ENCODE measurements around the gene UGT1A4. TPM values are rescaled to one million over a fixed set of nuclear protein-coding genes. Genes with fewer than 3 reads are reported as not detected.

Gene UGT1A4
- total and polyA plus RNA-seq, 9 donors, result not detected

DNA sequence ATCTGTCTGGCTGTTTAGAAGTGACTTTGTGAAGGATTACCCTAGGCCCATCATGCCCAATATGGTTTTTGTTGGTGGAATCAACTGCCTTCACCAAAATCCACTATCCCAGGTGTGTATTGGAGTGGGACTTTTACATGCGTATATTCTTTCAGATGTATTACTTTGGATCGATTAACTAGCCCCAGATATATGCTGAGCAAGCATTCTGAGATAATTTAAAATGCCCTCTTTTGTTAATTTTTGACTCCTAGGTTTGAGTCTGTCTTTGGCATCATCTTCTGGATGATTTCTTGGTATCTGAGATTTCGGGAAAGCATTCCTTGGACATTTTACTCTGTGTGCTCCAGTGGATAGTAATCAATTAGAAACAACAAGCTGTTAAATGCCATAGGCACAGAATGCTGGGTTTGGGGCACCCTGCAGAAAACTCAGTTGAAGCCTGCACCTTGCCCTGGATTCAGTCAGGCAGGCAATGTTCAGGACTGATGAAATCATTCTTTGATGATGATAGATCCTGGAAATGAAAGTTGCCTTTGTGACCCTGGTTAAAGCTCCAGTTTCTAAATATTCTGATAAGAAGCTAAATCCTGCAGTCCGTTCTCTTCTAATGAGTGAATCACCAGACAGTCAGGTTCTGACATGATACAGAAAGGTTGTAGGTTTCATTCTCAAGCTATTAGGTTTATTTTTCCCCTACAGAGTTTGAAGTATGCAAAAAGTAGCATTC is 42.7 kb downstream of the UGT1A4 start:
- H3K27ac ChIP-seq (ENCODE audit: low read length), result no peak overlapping the region
- no peaks in the 10 kb centered on the region for H3K36me3 ChIP-seq (ENCODE audit: control insufficient read depth, insufficient read depth, low read length)
- H3K27me3 ChIP-seq (ENCODE audit: control insufficient read depth, insufficient read depth, low read length), result peaks cover 8% of the 10 kb centered on the region
- no peaks in the 10 kb centered on the region for H3K9me3 ChIP-seq (replicated peaks; ENCODE audit: control insufficient read depth, low read depth, low read length)
- no peak overlapping the region for H3K4me3 ChIP-seq (ENCODE audit: low read length)
- no peaks in the 10 kb centered on the region for H3K4me1 ChIP-seq (ENCODE audit: control insufficient read depth, insufficient read depth, low read length)
- WGBS (ENCODE audit: insufficient coverage), result 82% methylated on average over 2 of the region's 4 CpGs
- no peak for DNase-seq

DNA sequence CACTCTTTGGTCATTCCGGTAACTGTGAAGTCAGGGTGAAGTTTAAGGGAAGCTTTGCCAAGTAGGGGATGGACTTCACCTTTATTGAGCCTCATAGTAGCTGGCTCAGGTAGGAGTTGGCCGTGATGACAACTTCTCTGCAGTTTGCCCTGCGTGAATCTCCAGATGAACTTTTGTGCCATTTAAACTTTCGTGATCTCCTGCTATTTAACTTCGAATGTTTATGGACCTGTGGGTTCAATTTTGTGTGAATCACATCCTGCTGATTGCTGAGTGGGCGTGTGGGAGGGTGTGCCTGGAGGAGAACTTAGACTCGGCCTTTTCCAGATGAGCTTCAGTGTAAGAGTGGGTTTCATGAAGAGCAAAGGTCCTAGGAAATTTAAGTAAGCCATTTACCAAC is 45.7 kb downstream of the UGT1A4 start:
- H3K27ac ChIP-seq (ENCODE audit: low read length), result no peak overlapping the region
- no peaks in the 10 kb centered on the region for H3K36me3 ChIP-seq (ENCODE audit: control insufficient read depth, insufficient read depth, low read length)
- peaks cover 8% of the 10 kb centered on the region for H3K27me3 ChIP-seq (ENCODE audit: control insufficient read depth, insufficient read depth, low read length)
- DNase-seq, result no peak
- H3K9me3 ChIP-seq (replicated peaks; ENCODE audit: control insufficient read depth, low read depth, low read length), result no peaks in the 10 kb centered on the region
- no peaks in the 10 kb centered on the region for H3K4me1 ChIP-seq (ENCODE audit: control insufficient read depth, insufficient read depth, low read length)
- WGBS (ENCODE audit: insufficient coverage), result 63% methylated on average over 7 of the region's 7 CpGs
- no peak overlapping the region for H3K4me3 ChIP-seq (ENCODE audit: low read length)

- no peaks in the 10 kb centered on the region for H3K9me3 ChIP-seq (replicated peaks; ENCODE audit: control insufficient read depth, low read depth, low read length)
- H3K36me3 ChIP-seq (ENCODE audit: control insufficient read depth, insufficient read depth, low read length), result no peaks in the 10 kb centered on the region
- H3K4me1 ChIP-seq (ENCODE audit: control insufficient read depth, insufficient read depth, low read length), result no peaks in the 10 kb centered on the region
- H3K4me3 ChIP-seq (ENCODE audit: low read length), result no peak overlapping the region
- 48% methylated on average over 3 of the region's 3 CpGs for WGBS (ENCODE audit: insufficient coverage)
- peaks cover 8% of the 10 kb centered on the region for H3K27me3 ChIP-seq (ENCODE audit: control insufficient read depth, insufficient read depth, low read length)
- H3K27ac ChIP-seq (ENCODE audit: low read length), result no peak overlapping the region
- DNase-seq, result no peak
Measured at GRCh38 chr2:233764761-233765160, 46.2 kb downstream of the UGT1A4 start.

GRCh38 chr2:233766416-233766815 is 47.9 kb downstream of the UGT1A4 start:
- 88% methylated on average over 1 of the region's 4 CpGs for WGBS (ENCODE audit: insufficient coverage)
- Histone ChIP-seq H3K36me3 (ENCODE audit: control insufficient read depth, insufficient read depth, low read length) (no peaks in the 10 kb centered on the region), H3K27me3 (ENCODE audit: control insufficient read depth, insufficient read depth, low read length) (peaks cover 8% of the 10 kb centered on the region), H3K4me1 (ENCODE audit: control insufficient read depth, insufficient read depth, low read length) (no peaks in the 10 kb centered on the region), H3K4me3 (ENCODE audit: low read length) (no peak overlapping the region), H3K9me3 (replicated peaks; ENCODE audit: control insufficient read depth, low read depth, low read length) (no peaks in the 10 kb centered on the region), H3K27ac (ENCODE audit: low read length) (no peak overlapping the region)
- no peak for DNase-seq

GRCh38 chr2:233768076-233768475 is 49.5 kb downstream of the UGT1A4 start:
- no peak overlapping the region for H3K27ac ChIP-seq (ENCODE audit: low read length)
- H3K9me3 ChIP-seq (replicated peaks; ENCODE audit: control insufficient read depth, low read depth, low read length), result no peaks in the 10 kb centered on the region
- H3K27me3 ChIP-seq (ENCODE audit: control insufficient read depth, insufficient read depth, low read length), result peaks cover 8% of the 10 kb centered on the region
- H3K36me3 ChIP-seq (ENCODE audit: control insufficient read depth, insufficient read depth, low read length), result no peaks in the 10 kb centered on the region
- H3K4me3 ChIP-seq (ENCODE audit: low read length), result no peak overlapping the region
- DNase-seq, result no peak
- 66% methylated on average over 4 of the region's 4 CpGs for WGBS (ENCODE audit: insufficient coverage)
- H3K4me1 ChIP-seq (ENCODE audit: control insufficient read depth, insufficient read depth, low read length), result no peaks in the 10 kb centered on the region

DNA sequence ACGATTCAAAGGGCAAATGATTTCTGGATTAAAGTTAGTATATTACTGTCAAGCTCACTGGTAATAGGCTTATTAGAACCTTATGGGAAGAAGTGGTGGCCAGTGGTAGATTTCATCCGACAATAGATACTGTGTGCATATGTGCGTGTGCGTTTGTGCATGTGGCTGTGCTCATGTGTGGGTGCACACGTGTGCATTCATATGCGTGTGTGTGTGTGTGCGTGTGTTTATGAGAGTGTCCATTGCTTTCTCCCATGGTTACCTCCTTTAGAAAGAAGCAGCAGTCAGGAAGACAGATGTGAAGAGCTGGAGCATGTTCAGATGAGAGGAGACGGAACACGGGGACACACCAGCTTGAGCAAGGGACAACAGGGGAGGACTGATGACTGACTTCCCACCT is 50.7 kb downstream of the UGT1A4 start:
- Histone ChIP-seq H3K36me3 (ENCODE audit: control insufficient read depth, insufficient read depth, low read length) (no peaks in the 10 kb centered on the region), H3K4me1 (ENCODE audit: control insufficient read depth, insufficient read depth, low read length) (no peaks in the 10 kb centered on the region), H3K4me3 (ENCODE audit: low read length) (no peak overlapping the region), H3K27ac (ENCODE audit: low read length) (no peak overlapping the region), H3K27me3 (ENCODE audit: control insufficient read depth, insufficient read depth, low read length) (peaks cover 6% of the 10 kb centered on the region), H3K9me3 (replicated peaks; ENCODE audit: control insufficient read depth, low read depth, low read length) (no peaks in the 10 kb centered on the region)
- no peak for DNase-seq
- 88% methylated on average over 9 of the region's 9 CpGs for WGBS (ENCODE audit: insufficient coverage)

GRCh38 chr2:233772153-233772552 is 53.6 kb downstream of the UGT1A4 start:
- H3K4me1 ChIP-seq (ENCODE audit: control insufficient read depth, insufficient read depth, low read length), result no peaks in the 10 kb centered on the region
- H3K36me3 ChIP-seq (ENCODE audit: control insufficient read depth, insufficient read depth, low read length), result no peaks in the 10 kb centered on the region
- no peak for DNase-seq
- no peak overlapping the region for H3K4me3 ChIP-seq (ENCODE audit: low read length)
- H3K9me3 ChIP-seq (replicated peaks; ENCODE audit: control insufficient read depth, low read depth, low read length), result no peaks in the 10 kb centered on the region
- H3K27me3 ChIP-seq (ENCODE audit: control insufficient read depth, insufficient read depth, low read length), result no peaks in the 10 kb centered on the region
- WGBS (ENCODE audit: insufficient coverage), result 90% methylated on average over 11 of the region's 16 CpGs
- H3K27ac ChIP-seq (ENCODE audit: low read length), result no peak overlapping the region

DNA sequence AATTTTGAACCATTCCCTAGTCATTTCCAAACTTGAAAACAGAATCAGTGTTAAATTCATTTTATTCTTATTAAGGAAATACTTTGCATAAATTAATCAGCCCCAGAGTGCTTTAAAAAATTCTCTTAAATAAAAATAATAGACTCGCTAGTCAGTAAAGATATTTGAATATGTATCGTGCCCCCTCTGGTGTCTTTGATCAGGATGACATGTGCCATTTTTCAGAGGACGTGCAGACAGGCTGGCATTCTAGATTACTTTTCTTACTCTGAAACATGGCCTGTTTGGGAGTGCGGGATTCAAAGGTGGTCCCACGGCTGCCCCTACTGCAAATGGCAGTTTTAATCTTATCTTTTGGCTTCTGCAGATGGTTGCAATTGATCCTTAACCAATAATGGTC is 54.0 kb downstream of the UGT1A4 start:
- Histone ChIP-seq H3K4me3 (ENCODE audit: low read length) (no peak overlapping the region), H3K27me3 (ENCODE audit: control insufficient read depth, insufficient read depth, low read length) (no peaks in the 10 kb centered on the region), H3K9me3 (replicated peaks; ENCODE audit: control insufficient read depth, low read depth, low read length) (no peaks in the 10 kb centered on the region), H3K4me1 (ENCODE audit: control insufficient read depth, insufficient read depth, low read length) (no peaks in the 10 kb centered on the region), H3K27ac (ENCODE audit: low read length) (no peak overlapping the region), H3K36me3 (ENCODE audit: control insufficient read depth, insufficient read depth, low read length) (no peaks in the 10 kb centered on the region)
- DNase-seq, result no peak
- WGBS (ENCODE audit: insufficient coverage), result 75% methylated on average over 2 of the region's 5 CpGs

GRCh38 chr2:233773854-233774253 is 55.3 kb downstream of the UGT1A4 start:
- no peak for DNase-seq
- 83% methylated on average over 1 of the region's 5 CpGs for WGBS (ENCODE audit: insufficient coverage)
- Histone ChIP-seq H3K36me3 (ENCODE audit: control insufficient read depth, insufficient read depth, low read length) (no peaks in the 10 kb centered on the region), H3K27me3 (ENCODE audit: control insufficient read depth, insufficient read depth, low read length) (no peaks in the 10 kb centered on the region), H3K4me1 (ENCODE audit: control insufficient read depth, insufficient read depth, low read length) (no peaks in the 10 kb centered on the region), H3K9me3 (replicated peaks; ENCODE audit: control insufficient read depth, low read depth, low read length) (no peaks in the 10 kb centered on the region), H3K4me3 (ENCODE audit: low read length) (no peak overlapping the region), H3K27ac (ENCODE audit: low read length) (no peak overlapping the region)

DNA sequence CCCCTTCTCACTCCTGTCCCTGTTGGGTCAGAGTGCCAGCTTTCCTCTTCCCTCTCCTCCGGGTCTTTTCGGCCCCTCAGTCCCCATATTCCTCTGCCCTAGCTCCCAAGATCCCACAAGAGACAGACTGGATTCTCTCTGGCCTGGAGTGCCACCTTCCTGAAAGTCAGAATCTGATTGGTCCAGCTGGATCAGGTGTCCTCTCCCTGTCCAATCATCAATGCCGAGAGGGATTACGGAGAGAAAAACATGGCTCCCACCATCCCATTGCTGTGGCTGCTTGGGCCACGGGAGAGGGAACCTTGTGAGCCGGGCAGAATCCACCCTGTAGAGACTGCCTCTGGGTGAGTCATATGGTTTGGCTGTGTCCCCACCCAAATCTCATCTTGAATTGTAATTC is 56.9 kb downstream of the UGT1A4 start:
- H3K27ac ChIP-seq (ENCODE audit: low read length), result no peak overlapping the region
- H3K4me3 ChIP-seq (ENCODE audit: low read length), result no peak overlapping the region
- no peaks in the 10 kb centered on the region for H3K4me1 ChIP-seq (ENCODE audit: control insufficient read depth, insufficient read depth, low read length)
- H3K27me3 ChIP-seq (ENCODE audit: control insufficient read depth, insufficient read depth, low read length), result no peaks in the 10 kb centered on the region
- no peak for DNase-seq
- no peaks in the 10 kb centered on the region for H3K36me3 ChIP-seq (ENCODE audit: control insufficient read depth, insufficient read depth, low read length)
- no peaks in the 10 kb centered on the region for H3K9me3 ChIP-seq (replicated peaks; ENCODE audit: control insufficient read depth, low read depth, low read length)
- WGBS (ENCODE audit: insufficient coverage), result 95% methylated on average over 5 of the region's 6 CpGs

DNA sequence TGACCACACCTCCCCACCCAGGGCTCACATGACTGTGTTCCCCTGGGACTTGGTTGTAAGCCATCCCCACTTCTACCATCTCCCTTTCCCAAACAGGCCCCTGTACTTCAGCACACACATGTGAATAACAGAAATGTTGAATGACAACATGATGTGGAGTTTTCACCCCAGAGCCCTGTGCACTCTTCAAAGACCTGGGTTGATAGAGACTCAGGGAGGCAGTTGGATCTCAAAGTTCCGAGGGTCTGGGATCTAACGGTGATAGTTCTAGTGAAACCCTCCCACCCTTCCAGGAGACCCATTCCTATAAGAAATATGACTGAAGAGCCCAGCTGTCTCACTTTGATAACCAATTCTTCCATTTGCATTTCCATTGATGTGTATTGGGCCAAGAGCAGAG is 59.5 kb downstream of the UGT1A4 start, which contains the start of gene MROH2A:
Gene MROH2A (plus strand): TSS at position 301 of the 400 bp plus-strand sequence. CDS start 1,029 bp downstream, outside the sequence.
- no peak within 1 kb of the TSS for H3K27ac ChIP-seq (ENCODE audit: low read length)
- 80% methylated on average over 1 of the region's 2 CpGs for WGBS (ENCODE audit: insufficient coverage)
- H3K36me3 ChIP-seq (ENCODE audit: control insufficient read depth, insufficient read depth, low read length), result no peaks in the 10 kb centered on the region
- no peak for DNase-seq
- no peaks in the 10 kb centered on the region for H3K4me1 ChIP-seq (ENCODE audit: control insufficient read depth, insufficient read depth, low read length)
- no peak within 1 kb of the TSS for H3K4me3 ChIP-seq (ENCODE audit: low read length)
- no peaks in the 10 kb centered on the region for H3K27me3 ChIP-seq (ENCODE audit: control insufficient read depth, insufficient read depth, low read length)
- no peaks in the 10 kb centered on the region for H3K9me3 ChIP-seq (replicated peaks; ENCODE audit: control insufficient read depth, low read depth, low read length)
